Adipocyte (in vitro differentiated cells): Measurements from ENCODE around the gene NOVA2.
"Not testable (repeated sequence)": the region's sequence is repeated elsewhere in the genome, so short reads cannot be mapped to it uniquely, and the experiment has no call there.

Source experiments
- DNase-seq: peaks from one replicate; pipeline ENCODE4 v3.0.0-alpha.2; 2015; ENCODE audit warnings: low read depth
- H3K27me3 ChIP-seq: replicated peaks from 2 replicates; pipeline ENCODE4 v1.7.0; 2013; ENCODE audit warnings: mild to moderate bottlenecking, low read length, moderate library complexity; ENCODE audit not compliant: control insufficient read depth, insufficient read depth
- H3K36me3 ChIP-seq: 2 replicates; pipeline ENCODE4 v1.7.0; 2013; ENCODE audit warnings: low read length, mild to moderate bottlenecking, moderate library complexity; ENCODE audit not compliant: control insufficient read depth, insufficient read depth, severe bottlenecking
- H3K4me1 ChIP-seq: 2 replicates; pipeline ENCODE4 v1.7.0; 2013; ENCODE audit warnings: mild to moderate bottlenecking, low read length, moderate library complexity; ENCODE audit not compliant: control insufficient read depth, insufficient read depth
- H3K4me3 ChIP-seq: 2 replicates; pipeline ENCODE4 v1.7.0; 2013; ENCODE audit warnings: mild to moderate bottlenecking, low read length, moderate library complexity
- H3K9ac ChIP-seq: 2 replicates; pipeline ENCODE4 v1.7.0; 2013; ENCODE audit warnings: mild to moderate bottlenecking, low read length, moderate library complexity
- H3K9me3 ChIP-seq: 2 replicates; pipeline ENCODE4 v1.7.0; 2013; ENCODE audit warnings: mild to moderate bottlenecking, low read length, moderate library complexity; ENCODE audit not compliant: control insufficient read depth

Gene NOVA2

GRCh38 chr19:45899919-45900589 is 73.6 kb downstream of the NOVA2 start:
- H3K4me1 ChIP-seq: peaks cover 26% of the 10 kb centered on the region
- no peaks in the 10 kb centered on the region for H3K9me3 ChIP-seq
- H3K4me3 ChIP-seq: no peak overlapping the region
- H3K9ac ChIP-seq: no peak overlapping the region
- DNase-seq: no peak
- peaks cover 25% of the 10 kb centered on the region for H3K36me3 ChIP-seq
- no peaks in the 10 kb centered on the region for H3K27me3 ChIP-seq

GRCh38 chr19:45899253-45899652 is 74.4 kb downstream of the NOVA2 start:
- H3K4me1 ChIP-seq: peaks cover 26% of the 10 kb centered on the region
- H3K36me3 ChIP-seq: peaks cover 28% of the 10 kb centered on the region
- H3K27me3 ChIP-seq: no peaks in the 10 kb centered on the region
- no peaks in the 10 kb centered on the region for H3K9me3 ChIP-seq
- no peak overlapping the region for H3K9ac ChIP-seq
- no peak overlapping the region for H3K4me3 ChIP-seq
- no peak for DNase-seq

- Histone ChIP-seq H3K36me3 (peaks cover 28% of the 10 kb centered on the region), H3K27me3 (no peaks in the 10 kb centered on the region), H3K4me1 (peaks cover 21% of the 10 kb centered on the region), H3K9me3 (no peaks in the 10 kb centered on the region), H3K4me3 (no peak overlapping the region), H3K9ac (no peak overlapping the region)
- no peak for DNase-seq
Observed at GRCh38 chr19:45897261-45897812, 76.3 kb downstream of the NOVA2 start.

GRCh38 chr19:45895983-45896599 is 77.6 kb downstream of the NOVA2 start:
- not testable (repeated sequence) for H3K27me3 ChIP-seq, DNase-seq, H3K4me3 ChIP-seq, H3K9me3 ChIP-seq
- Histone ChIP-seq H3K9ac (peak overlapping the region; percentile 72), H3K4me1 (peaks cover 20% of the 10 kb centered on the region), H3K36me3 (peaks cover 28% of the 10 kb centered on the region)

- DNase-seq: no peak
- H3K9me3 ChIP-seq: no peaks in the 10 kb centered on the region
- peaks cover 14% of the 10 kb centered on the region for H3K4me1 ChIP-seq
- no peaks in the 10 kb centered on the region for H3K27me3 ChIP-seq
- peaks cover 28% of the 10 kb centered on the region for H3K36me3 ChIP-seq
- peak overlapping the region; percentile 72 for H3K9ac ChIP-seq
- H3K4me3 ChIP-seq: no peak overlapping the region
Observed at GRCh38 chr19:45895519-45895972, 78.1 kb downstream of the NOVA2 start.

- no peak for DNase-seq
- H3K27me3 ChIP-seq: no peaks in the 10 kb centered on the region
Observed at GRCh38 chr19:45890877-45891276, 82.8 kb downstream of the NOVA2 start.

GRCh38 chr19:45889210-45889885 is 84.3 kb downstream of the NOVA2 start:
- Histone ChIP-seq H3K36me3 (peaks cover 5% of the 10 kb centered on the region), H3K27me3 (no peaks in the 10 kb centered on the region), H3K9ac (no peak overlapping the region), H3K4me3 (no peak overlapping the region), H3K4me1 (peaks cover 13% of the 10 kb centered on the region), H3K9me3 (no peaks in the 10 kb centered on the region)
- no peak for DNase-seq

More at GRCh38 chr19:45890877-45891276, 82.8 kb downstream of the NOVA2 start:
- Histone ChIP-seq H3K4me1 (peaks cover 11% of the 10 kb centered on the region), H3K9me3 (no peaks in the 10 kb centered on the region), H3K4me3 (no peak overlapping the region), H3K9ac (no peak overlapping the region), H3K36me3 (peaks cover 12% of the 10 kb centered on the region)

GRCh38 chr19:45887200-45887710 is 86.4 kb downstream of the NOVA2 start:
- H3K4me1 ChIP-seq: peaks cover 29% of the 10 kb centered on the region
- peak overlapping the region; percentile 91 for H3K9ac ChIP-seq
- H3K9me3 ChIP-seq: no peaks in the 10 kb centered on the region
- H3K36me3 ChIP-seq: peaks cover 5% of the 10 kb centered on the region
- DNase-seq: no peak
- H3K4me3 ChIP-seq: peak overlapping the region; percentile 82
- H3K27me3 ChIP-seq: no peaks in the 10 kb centered on the region

GRCh38 chr19:45886427-45887199 is 87.1 kb downstream of the NOVA2 start:
- H3K36me3 ChIP-seq: peaks cover 5% of the 10 kb centered on the region
- no peaks in the 10 kb centered on the region for H3K9me3 ChIP-seq
- H3K9ac ChIP-seq: peak overlapping the region; percentile 91
- H3K4me3 ChIP-seq: peak overlapping the region; percentile 82
- DNase-seq: peak; percentile 97
- peaks cover 29% of the 10 kb centered on the region for H3K4me1 ChIP-seq
- no peaks in the 10 kb centered on the region for H3K27me3 ChIP-seq

- Histone ChIP-seq H3K4me3 (peak within 1 kb of the TSS; percentile 82), H3K4me1 (peaks cover 29% of the 10 kb centered on the region), H3K27me3 (no peaks in the 10 kb centered on the region), H3K9ac (peak within 1 kb of the TSS; percentile 91), H3K9me3 (no peaks in the 10 kb centered on the region), H3K36me3 (peaks cover 5% of the 10 kb centered on the region)
- peak; percentile 97 for DNase-seq
Observed at GRCh38 chr19:45885556-45886426, 87.9 kb downstream of the NOVA2 start, which contains the start of gene IRF2BP1. Gene IRF2BP1, minus strand, starts transcription at chr19:45886141. Its CDS starts 367 bp downstream, at chr19:45885774.
